ENCODE data around the gene MANSC4. TPM values are rescaled to one million over a fixed set of nuclear protein-coding genes. Genes with fewer than 3 reads are reported as not detected.

The MANSC4 gene
- total RNA-seq, 2 experiments from 2014 or later, result not detected

DNA sequence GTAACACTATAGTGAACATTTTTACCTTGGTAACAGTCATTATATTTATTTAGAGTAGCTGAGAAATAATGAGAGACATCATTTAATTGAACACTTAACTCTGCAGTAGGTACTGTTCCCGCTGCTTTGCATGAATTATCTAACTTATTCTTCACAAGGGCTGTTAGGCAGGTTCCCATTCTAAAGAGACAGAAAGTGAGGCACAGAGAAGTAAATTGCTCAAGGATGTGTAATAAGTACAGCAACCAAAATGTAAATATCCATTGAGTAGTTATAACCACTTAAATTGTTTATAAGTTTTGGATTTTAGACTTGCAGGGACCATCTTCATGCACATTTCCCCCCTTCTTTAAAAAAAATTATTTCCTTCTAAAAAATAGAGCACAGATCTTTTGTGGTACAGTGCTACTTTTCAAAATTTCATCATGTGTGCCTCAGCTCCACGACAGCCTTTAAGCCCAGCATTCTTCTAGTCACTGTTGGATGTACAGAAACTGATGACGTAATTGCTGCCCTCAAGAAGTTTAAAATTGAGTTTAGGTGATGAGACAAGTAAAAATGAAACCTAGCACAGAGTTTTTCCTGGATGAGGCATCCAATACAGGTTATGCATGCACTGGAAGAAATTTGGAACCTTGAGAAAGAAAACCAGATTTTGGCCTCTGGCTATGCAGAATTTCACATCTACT, 6.0 kb upstream of the MANSC4 start:
- DNase-seq, result no peak
- Mint-ChIP-seq H3K9me3 (no peaks in the 10 kb centered on the region), H3K36me3 (ENCODE audit: low read depth) (peaks cover 39% of the 10 kb centered on the region), H3K27me3 (no peaks in the 10 kb centered on the region), H3K4me3 (no peak overlapping the region), H3K4me1 (ENCODE audit: low read depth) (peaks cover 50% of the 10 kb centered on the region), H3K27ac (peak overlapping the region; percentile 39)
- intact Hi-C loops (cut with micrococcal nuclease), result no loop called here
- ChIA-PET POLR2A (no interaction called here), CTCF (interaction anchor here (1.2 kb wide), 1 partner anchor 36 kb away, joined by 4 read pairs; no protein-coding TSS in a partner anchor)
- peak; percentile 59 for ATAC-seq
- TF ChIP-seq, protein P1, sequence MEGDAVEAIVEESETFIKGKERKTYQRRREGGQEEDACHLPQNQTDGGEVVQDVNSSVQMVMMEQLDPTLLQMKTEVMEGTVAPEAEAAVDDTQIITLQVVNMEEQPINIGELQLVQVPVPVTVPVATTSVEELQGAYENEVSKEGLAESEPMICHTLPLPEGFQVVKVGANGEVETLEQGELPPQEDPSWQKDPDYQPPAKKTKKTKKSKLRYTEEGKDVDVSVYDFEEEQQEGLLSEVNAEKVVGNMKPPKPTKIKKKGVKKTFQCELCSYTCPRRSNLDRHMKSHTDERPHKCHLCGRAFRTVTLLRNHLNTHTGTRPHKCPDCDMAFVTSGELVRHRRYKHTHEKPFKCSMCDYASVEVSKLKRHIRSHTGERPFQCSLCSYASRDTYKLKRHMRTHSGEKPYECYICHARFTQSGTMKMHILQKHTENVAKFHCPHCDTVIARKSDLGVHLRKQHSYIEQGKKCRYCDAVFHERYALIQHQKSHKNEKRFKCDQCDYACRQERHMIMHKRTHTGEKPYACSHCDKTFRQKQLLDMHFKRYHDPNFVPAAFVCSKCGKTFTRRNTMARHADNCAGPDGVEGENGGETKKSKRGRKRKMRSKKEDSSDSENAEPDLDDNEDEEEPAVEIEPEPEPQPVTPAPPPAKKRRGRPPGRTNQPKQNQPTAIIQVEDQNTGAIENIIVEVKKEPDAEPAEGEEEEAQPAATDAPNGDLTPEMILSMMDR (IDR thresholded peaks at IDR 0.05), result no peak

DNA sequence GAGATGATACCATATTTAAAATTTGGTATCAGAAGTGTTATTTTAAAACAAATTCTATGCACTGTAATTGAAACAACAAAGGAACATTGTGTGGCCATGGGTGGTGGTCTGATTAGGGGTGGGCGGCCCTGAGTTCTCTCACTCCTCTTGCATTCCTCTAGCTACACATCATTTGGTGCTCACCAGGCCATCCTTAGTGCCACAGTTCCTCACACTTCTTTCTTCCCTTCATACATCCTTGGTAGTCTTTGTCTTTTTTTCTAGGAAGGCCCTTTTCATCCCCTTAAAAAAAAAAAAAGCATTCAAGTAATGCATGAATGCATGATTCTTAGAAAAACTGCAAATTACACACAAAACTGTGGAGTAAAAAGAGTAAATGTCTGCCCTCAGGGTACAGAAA, 2.4 kb upstream of the MANSC4 start:
- DNase-seq, result no peak
- CTCF ChIA-PET, result no interaction called here
- H3K4me1 Mint-ChIP-seq (ENCODE audit: low read depth), result peaks cover 46% of the 10 kb centered on the region
- POLR2A ChIA-PET, result no interaction called here
- H3K27ac Mint-ChIP-seq, result no peak overlapping the region
- H3K27me3 Mint-ChIP-seq, result no peaks in the 10 kb centered on the region
- peaks cover 34% of the 10 kb centered on the region for H3K36me3 Mint-ChIP-seq (ENCODE audit: low read depth)
- H3K4me3 Mint-ChIP-seq, result peak overlapping the region; percentile 83
- ATAC-seq, result no peak
- intact Hi-C loops (cut with micrococcal nuclease), result loop anchor here (2.0 kb wide), 1 partner anchor 40 kb away; no protein-coding TSS in a partner anchor
- TF ChIP-seq, protein P1 (IDR thresholded peaks at IDR 0.05), result no peak
- no peaks in the 10 kb centered on the region for H3K9me3 Mint-ChIP-seq

DNA sequence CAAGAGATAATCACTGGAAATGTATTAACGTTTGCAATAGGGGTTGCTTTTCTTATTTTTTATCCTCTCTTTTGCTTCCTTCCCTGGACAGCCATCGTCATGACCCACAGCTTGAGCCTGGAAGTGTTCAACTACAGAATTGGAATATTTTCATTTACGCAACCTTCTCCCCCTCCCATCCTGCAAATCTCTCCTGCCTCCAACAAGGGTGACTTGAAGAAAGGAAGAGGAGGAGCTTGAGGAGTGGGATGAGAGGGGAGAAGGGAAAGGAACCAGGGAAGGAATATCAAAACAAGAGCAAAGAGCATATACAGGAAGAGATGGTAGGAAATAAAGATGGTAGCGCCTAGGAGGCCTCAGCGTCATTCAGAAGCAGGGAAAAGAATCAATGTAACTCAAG, 1.6 kb upstream of the MANSC4 start:
- POLR2A ChIA-PET, result no interaction called here
- peaks cover 43% of the 10 kb centered on the region for H3K4me1 Mint-ChIP-seq (ENCODE audit: low read depth)
- intact Hi-C loops (cut with micrococcal nuclease), result loop anchor here (2.0 kb wide), 1 partner anchor 41 kb away; no protein-coding TSS in a partner anchor
- no peaks in the 10 kb centered on the region for H3K9me3 Mint-ChIP-seq
- peak overlapping the region; percentile 84 for H3K27ac Mint-ChIP-seq
- no peak for DNase-seq
- TF ChIP-seq, protein P1 (IDR thresholded peaks at IDR 0.05), result no peak
- peak overlapping the region; percentile 83 for H3K4me3 Mint-ChIP-seq
- no peak for ATAC-seq
- no peaks in the 10 kb centered on the region for H3K27me3 Mint-ChIP-seq
- peaks cover 33% of the 10 kb centered on the region for H3K36me3 Mint-ChIP-seq (ENCODE audit: low read depth)
- CTCF ChIA-PET, result interaction anchor here (0.7 kb wide), 1 partner anchor 40 kb away, joined by 4 read pairs; no protein-coding TSS in a partner anchor

DNA sequence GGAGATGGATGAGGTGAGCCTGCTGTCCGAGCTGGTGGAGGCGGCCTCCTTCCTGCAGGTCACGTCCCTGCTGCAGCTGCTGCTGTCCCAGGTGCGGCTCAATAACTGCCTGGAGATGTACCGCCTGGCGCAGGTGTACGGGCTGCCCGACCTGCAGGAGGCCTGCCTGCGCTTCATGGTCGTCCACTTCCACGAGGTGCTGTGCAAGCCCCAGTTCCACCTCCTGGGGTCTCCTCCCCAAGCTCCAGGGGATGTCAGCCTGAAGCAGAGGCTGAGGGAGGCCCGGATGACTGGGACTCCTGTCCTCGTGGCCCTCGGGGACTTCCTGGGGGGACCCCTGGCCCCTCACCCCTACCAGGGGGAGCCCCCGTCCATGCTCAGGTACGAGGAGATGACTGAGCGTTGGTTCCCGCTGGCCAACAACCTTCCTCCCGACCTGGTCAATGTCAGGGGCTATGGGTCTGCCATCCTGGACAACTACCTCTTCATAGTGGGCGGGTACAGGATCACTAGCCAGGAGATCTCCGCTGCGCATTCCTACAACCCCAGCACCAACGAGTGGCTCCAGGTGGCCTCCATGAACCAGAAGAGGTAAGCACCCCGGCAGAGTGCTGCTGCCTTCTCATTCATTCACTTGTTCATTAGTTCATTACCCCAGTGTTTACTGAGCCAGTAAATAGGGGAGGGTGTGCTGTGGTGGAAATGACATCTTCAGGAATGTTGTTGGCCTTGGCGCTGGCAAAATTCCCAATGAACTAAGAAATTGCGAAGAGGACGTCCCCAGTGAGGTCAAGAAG, 774 bp upstream of the MANSC4 start:
- Mint-ChIP-seq H3K4me1 (ENCODE audit: low read depth) (peaks cover 37% of the 10 kb centered on the region), H3K9me3 (no peaks in the 10 kb centered on the region), H3K4me3 (peak overlapping the region; percentile 83), H3K27ac (peak overlapping the region; percentile 84), H3K36me3 (ENCODE audit: low read depth) (peaks cover 29% of the 10 kb centered on the region), H3K27me3 (no peaks in the 10 kb centered on the region)
- ChIA-PET CTCF (interaction anchor here (1.0 to 2.3 kb wide), 6 partner anchors 11 to 41 kb away, joined by 3 to 11 read pairs (median 5); no protein-coding TSS in a partner anchor), POLR2A (interaction anchor here (0.6 to 2.9 kb wide), 12 partner anchors 9 to 70 kb away, joined by 3 to 19 read pairs (median 3); no protein-coding TSS in a partner anchor)
- peak; percentile 54 for ATAC-seq
- TF ChIP-seq, protein P1 (IDR thresholded peaks at IDR 0.05), result no peak
- DNase-seq, result peak; percentile 44
- intact Hi-C loops (cut with micrococcal nuclease), result no loop called here
